GM23248 (cell line): ENCODE measurements around the gene CD38. TPM values are rescaled to one million over a fixed set of nuclear protein-coding genes. Genes with fewer than 3 reads are reported as not detected.

Source experiments
- DNase-seq: peaks from one replicate; pipeline ENCODE4 v3.0.0-alpha.2; 2015
- H2AFZ ChIP-seq: fragments of 200-600 bp; sonication (generic); 2 replicates; pipeline ENCODE4 v1.6.1; 2016; ENCODE audit warnings: antibody characterized with exemption
- H3F3A ChIP-seq: fragments of 200-600 bp; sonication (generic); 2 replicates; pipeline ENCODE4 v1.6.1; 2016; ENCODE audit warnings: mild to moderate bottlenecking, antibody characterized with exemption, mixed run types; ENCODE audit not compliant: insufficient read depth
- H3K27ac ChIP-seq: fragments of 200-600 bp; sonication (generic); 2 replicates; pipeline ENCODE4 v1.5.1; 2016; ENCODE audit warnings: mild to moderate bottlenecking
- H3K27me3 ChIP-seq: fragments of 200-600 bp; sonication (generic); replicated peaks from 2 replicates; pipeline ENCODE4 v1.6.1; 2016; ENCODE audit warnings: mild to moderate bottlenecking; ENCODE audit not compliant: insufficient read depth
- H3K36me3 ChIP-seq: fragments of 200-600 bp; sonication (generic); 2 replicates; pipeline ENCODE4 v1.6.1; 2016; ENCODE audit warnings: low read depth, mild to moderate bottlenecking
- H3K4me1 ChIP-seq: fragments of 200-600 bp; sonication (generic); 2 replicates; pipeline ENCODE4 v1.6.1; 2016; ENCODE audit warnings: mild to moderate bottlenecking; ENCODE audit not compliant: insufficient read depth
- H3K4me2 ChIP-seq: fragments of 200-600 bp; sonication (generic); one replicate; pipeline ENCODE4 v1.6.1; 2016; ENCODE audit warnings: mild to moderate bottlenecking; ENCODE audit not compliant: unreplicated experiment
- H3K4me3 ChIP-seq: fragments of 200-600 bp; sonication (generic); 2 replicates; pipeline ENCODE4 v1.5.1; 2016; ENCODE audit warnings: mild to moderate bottlenecking
- H3K79me2 ChIP-seq: fragments of 200-600 bp; sonication (generic); 2 replicates; pipeline ENCODE4 v1.6.1; 2016; ENCODE audit warnings: mild to moderate bottlenecking; ENCODE audit not compliant: insufficient read depth
- H3K9ac ChIP-seq: fragments of 200-600 bp; sonication (generic); 2 replicates; pipeline ENCODE4 v1.6.1; 2016; ENCODE audit warnings: mild to moderate bottlenecking
- H3K9me2 ChIP-seq: fragments of 200-600 bp; sonication (generic); 2 replicates; pipeline ENCODE4 v1.6.1; 2016; ENCODE audit warnings: mixed run types, mild to moderate bottlenecking, moderate library complexity; ENCODE audit not compliant: insufficient read depth
- H3K9me3 ChIP-seq: fragments of 200-600 bp; sonication (generic); one replicate; pipeline ENCODE4 v1.6.1; 2017; ENCODE audit warnings: low read depth
- H4K20me1 ChIP-seq: fragments of 200-600 bp; sonication (generic); 2 replicates; pipeline ENCODE4 v1.6.0; 2016; ENCODE audit not compliant: insufficient read depth
- EZH2 ChIP-seq: fragments of 200-600 bp; sonication (generic); IDR thresholded peaks from 2 replicates; pipeline ENCODE4 v1.6.1; 2018; ENCODE audit warnings: antibody characterized with exemption, mild to moderate bottlenecking; ENCODE audit not compliant: insufficient read depth, poor library complexity, severe bottlenecking
- EZH2phosphoT487 ChIP-seq: fragments of 200-600 bp; sonication (generic); IDR thresholded peaks from 2 replicates; pipeline ENCODE4 v1.6.1; 2018; ENCODE audit warnings: antibody characterized with exemption, moderate library complexity, mild to moderate bottlenecking, low read depth; ENCODE audit not compliant: insufficient read depth
- WGBS, 2 experiments: methylation state at CpG; one replicate each; pipeline ENCODE4 v1.1.6; 2015 to 2017; ENCODE audit warnings: low lambda C conversion rate in 2 of 2, low coverage in 1 of 2; ENCODE audit errors: missing lambda C conversion rate in 2 of 2; 5-methylcytosine and 5-hydroxymethylcytosine counted together
- in situ Hi-C: fragments of 300-500 bp; cut with MboI; formaldehyde crosslinking; loops from 2 replicates; pipeline ENCODE4 v1.15.0; 2020
- polyA plus RNA-seq: library from polyadenylated mRNA; unstranded; fragments of >200 nt; fragmentation: Nextera tagmentation; extraction: Ambion mirVana; gene quantifications from 2 replicates; pipeline ENCODE4 v1.2.1, GENCODE V29; 2016
- total RNA-seq: library from RNA; depleted of rRNA; stranded (reverse); fragments of >200 nt; shearing (Covaris generic); gene quantifications from 2 replicates; pipeline ENCODE4 v1.2.3, GENCODE V29; 2014

CD38 gene
- total and polyA plus RNA-seq, 2 experiments from 2014 or later = not detected

DNA sequence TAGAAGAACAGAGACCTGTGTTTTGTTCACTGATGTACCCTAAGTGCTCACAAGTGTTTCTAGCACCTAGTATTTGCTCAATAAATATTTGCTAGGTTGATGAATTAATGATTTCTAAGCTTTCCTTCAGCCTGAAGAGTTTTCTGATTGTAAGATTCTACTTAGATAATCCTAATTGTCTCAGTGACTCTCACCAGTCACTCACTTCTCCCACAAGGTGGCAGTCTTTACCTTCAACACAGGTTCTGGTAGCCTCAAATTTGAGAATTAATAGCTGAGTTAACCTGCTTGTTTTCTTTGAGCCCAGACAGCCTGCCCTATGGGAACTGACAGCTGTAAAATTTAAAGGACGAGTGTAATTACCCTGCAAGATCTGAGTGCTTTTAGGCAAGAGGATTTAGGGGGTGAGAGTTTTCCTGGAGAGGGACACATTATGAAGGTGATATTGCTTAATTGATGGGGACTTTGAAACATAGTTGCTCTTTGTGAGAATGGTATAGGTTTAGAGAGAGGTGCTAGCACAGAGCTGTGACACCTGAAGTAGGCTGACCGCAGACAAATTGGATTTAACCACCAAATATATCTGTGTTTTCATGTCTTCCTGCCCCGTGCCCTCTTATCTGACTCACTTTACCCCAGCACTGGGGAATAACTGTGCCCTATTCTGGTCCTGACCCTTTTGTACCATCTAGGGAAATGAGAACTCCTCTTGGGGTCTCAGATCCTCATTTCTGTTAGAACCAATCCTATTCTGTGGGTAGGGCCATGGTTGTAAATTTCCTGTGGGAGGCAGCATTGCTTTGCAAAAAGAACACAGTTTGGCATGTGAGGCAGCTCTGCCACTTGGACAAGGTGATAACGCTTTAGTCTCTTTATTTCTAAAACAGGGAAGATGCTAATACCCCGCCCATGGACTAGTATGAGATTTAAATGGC, 27.7 kb downstream of the CD38 start:
- TF ChIP-seq EZH2phosphoT487 (no peak), EZH2 (no peak)

DNA sequence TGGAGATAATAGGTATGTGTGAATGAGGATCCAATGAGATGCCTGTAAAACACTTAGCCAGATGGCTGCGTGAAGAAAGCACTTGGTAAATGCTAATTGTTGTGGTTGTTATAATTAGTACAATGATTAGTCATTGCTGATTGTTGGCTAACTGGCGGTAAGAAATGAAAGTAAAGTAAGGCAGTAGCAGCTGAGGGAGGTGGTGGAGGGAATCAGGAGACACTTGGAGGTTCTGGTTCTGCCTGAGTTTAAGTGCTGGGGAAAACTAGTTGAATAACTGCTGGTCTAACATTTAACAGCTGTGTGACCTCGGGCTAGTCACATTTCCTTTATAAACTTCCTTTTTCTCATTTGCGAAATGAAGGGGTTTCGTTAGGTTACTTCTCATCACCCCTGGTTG, 30.9 kb downstream of the CD38 start:
- H3K9ac ChIP-seq = no peak overlapping the region
- peaks cover 37% of the 10 kb centered on the region for H3K27me3 ChIP-seq
- no peaks in the 10 kb centered on the region for H3F3A ChIP-seq
- no peaks in the 10 kb centered on the region for H3K9me3 ChIP-seq
- H3K79me2 ChIP-seq = no peaks in the 10 kb centered on the region
- H3K36me3 ChIP-seq = no peaks in the 10 kb centered on the region
- H3K4me2 ChIP-seq = no peak overlapping the region
- in situ Hi-C loops = loop anchor here (10.0 kb wide), 1 partner anchor 146 kb away; no protein-coding TSS in a partner anchor
- WGBS, 2 experiments = 56 to 66% methylated on average over 5 of the region's 5 CpGs
- H3K9me2 ChIP-seq = no peaks in the 10 kb centered on the region
- no peak overlapping the region for H2AFZ ChIP-seq
- DNase-seq = no peak
- no peaks in the 10 kb centered on the region for H3K4me1 ChIP-seq
- no peak for TF ChIP-seq EZH2phosphoT487
- no peak for TF ChIP-seq EZH2
- H4K20me1 ChIP-seq = no peaks in the 10 kb centered on the region
- H3K4me3 ChIP-seq = no peak overlapping the region
- H3K27ac ChIP-seq = no peak overlapping the region

More for the DNA sequence above, 27.7 kb downstream of the CD38 start:
- H3K4me1 ChIP-seq = no peaks in the 10 kb centered on the region
- H4K20me1 ChIP-seq = no peaks in the 10 kb centered on the region
- peak; percentile 75 for DNase-seq
- H3K27ac ChIP-seq = no peak overlapping the region
- no peaks in the 10 kb centered on the region for H3F3A ChIP-seq
- no peak overlapping the region for H3K4me3 ChIP-seq
- no peak overlapping the region for H3K4me2 ChIP-seq
- H3K9me2 ChIP-seq = no peaks in the 10 kb centered on the region
- H3K9ac ChIP-seq = no peak overlapping the region
- no peaks in the 10 kb centered on the region for H3K79me2 ChIP-seq
- peaks cover 49% of the 10 kb centered on the region for H3K27me3 ChIP-seq
- H3K9me3 ChIP-seq = no peaks in the 10 kb centered on the region
- 16 to 20% methylated on average over 5 of the region's 5 CpGs for WGBS, 2 experiments
- H2AFZ ChIP-seq = no peak overlapping the region
- H3K36me3 ChIP-seq = no peaks in the 10 kb centered on the region
- in situ Hi-C loops = loop anchor here (10.0 kb wide), 1 partner anchor 149 kb away; no protein-coding TSS in a partner anchor

DNA sequence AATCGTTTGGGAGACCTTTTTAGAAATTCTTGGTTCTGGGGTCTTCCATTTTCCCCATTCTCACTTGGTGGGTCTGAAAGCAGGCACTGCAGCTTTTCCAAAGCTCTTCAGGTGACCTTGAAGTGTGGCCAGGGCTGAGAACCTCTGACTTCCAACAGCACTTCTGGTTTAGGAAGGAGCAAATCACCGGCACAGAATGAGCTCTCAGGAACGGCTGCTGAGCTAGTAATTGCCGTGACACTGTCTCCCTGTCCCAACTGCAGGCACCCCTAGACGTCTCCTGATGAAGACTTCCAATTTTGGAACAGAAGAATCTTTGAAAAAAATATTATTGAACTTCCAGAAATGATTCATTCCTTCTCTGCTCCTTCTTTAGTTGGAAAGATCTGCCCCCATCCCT, 31.3 kb downstream of the CD38 start:
- Histone ChIP-seq H3K36me3 (no peaks in the 10 kb centered on the region), H3F3A (no peaks in the 10 kb centered on the region), H3K4me1 (no peaks in the 10 kb centered on the region), H3K27me3 (peaks cover 32% of the 10 kb centered on the region), H3K27ac (no peak overlapping the region), H3K4me2 (no peak overlapping the region), H3K79me2 (no peaks in the 10 kb centered on the region), H3K4me3 (no peak overlapping the region), H3K9ac (no peak overlapping the region), H2AFZ (no peak overlapping the region), H3K9me2 (no peaks in the 10 kb centered on the region), H4K20me1 (no peaks in the 10 kb centered on the region), H3K9me3 (no peaks in the 10 kb centered on the region)
- in situ Hi-C loops = loop anchor here (10.0 kb wide), 1 partner anchor 145 kb away; no protein-coding TSS in a partner anchor
- TF ChIP-seq EZH2 (no peak), EZH2phosphoT487 (no peak)
- WGBS, 2 experiments = 30 to 38% methylated on average over 5 of the region's 5 CpGs
- no peak for DNase-seq

DNA sequence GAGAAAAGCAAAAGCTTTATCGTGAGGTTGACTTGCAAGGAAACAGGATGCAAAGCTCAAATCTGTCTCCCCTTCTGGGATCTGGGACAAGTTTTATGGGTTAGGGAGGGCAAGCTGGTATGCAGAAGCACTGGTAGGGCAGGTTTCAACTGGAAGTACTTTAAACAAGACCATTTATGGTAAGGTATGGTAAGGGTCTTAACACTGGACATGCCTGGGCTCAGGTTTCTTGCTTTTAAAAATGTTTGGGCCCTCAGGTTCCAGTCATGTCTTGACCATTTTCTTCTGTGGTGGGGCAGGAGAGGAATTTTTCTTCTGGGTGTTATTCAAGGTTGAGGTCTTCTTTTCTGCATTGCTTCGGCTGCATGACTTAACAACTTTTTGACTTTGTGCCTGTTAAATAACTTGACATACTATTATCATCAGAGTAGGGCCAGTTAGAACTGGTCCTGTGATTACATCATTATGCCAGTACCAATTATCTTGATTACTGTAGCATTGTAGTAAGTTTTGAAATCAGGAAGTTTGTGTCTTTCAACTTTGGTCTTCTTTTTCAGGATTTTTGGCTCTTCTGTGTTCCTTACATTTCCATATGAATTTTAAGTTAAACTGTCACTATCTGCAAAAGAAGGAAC, 33.7 kb downstream of the CD38 start:
- Histone ChIP-seq H3K9me2 (no peaks in the 10 kb centered on the region), H4K20me1 (no peaks in the 10 kb centered on the region), H3K4me3 (no peak overlapping the region), H3F3A (no peaks in the 10 kb centered on the region), H3K4me1 (no peaks in the 10 kb centered on the region), H3K9me3 (no peaks in the 10 kb centered on the region), H3K9ac (no peak overlapping the region), H3K27ac (no peak overlapping the region), H3K27me3 (peaks cover 34% of the 10 kb centered on the region), H3K79me2 (no peaks in the 10 kb centered on the region), H2AFZ (no peak overlapping the region), H3K4me2 (no peak overlapping the region), H3K36me3 (no peaks in the 10 kb centered on the region)
- no peak for DNase-seq
- 59 to 65% methylated on average over 2 of the region's 2 CpGs for WGBS, 2 experiments
- TF ChIP-seq EZH2phosphoT487 (no peak), EZH2 (no peak)
- in situ Hi-C loops = no loop called here
